Gastrocnemius medialis (tissue), 4 donors: ENCODE measurements around the gene BATF2. TPM values are rescaled to one million over a fixed set of nuclear protein-coding genes. Genes with fewer than 3 reads are reported as not detected.
A peak's percentile ranks its signal among the peaks of the same experiment; 100 is the strongest.
"Not testable (repeated sequence)": the region's sequence is repeated elsewhere in the genome, so short reads cannot be mapped to it uniquely, and the experiment has no call there.

Experiments
- ATAC-seq, 2 donors: fragments of 150-250 bp; one replicate each; pipeline ENCODE4 v1.9.1; 2016
- DNase-seq, 2 donors: peaks; one replicate each; pipeline ENCODE4 v3.0.0-alpha.2; 2019
- H3K27ac ChIP-seq, 4 donors: fragments of 200-600 bp; sonication (generic); 1 replicate in 1 of 4; 2 replicates in 3 of 4; pipeline ENCODE4 v1.5.1; 2016 to 2018; ENCODE audit warnings: mild to moderate bottlenecking in 2 of 4, moderate library complexity in 1 of 4
- H3K27me3 ChIP-seq, 3 donors: fragments of 200-600 bp; sonication (generic) in 2 of 3; 1 replicate in 1 of 3; 2 replicates in 2 of 3; pipeline versions ENCODE4 v1.5.1 to v1.6.0; 2016 to 2019; ENCODE audit warnings: mild to moderate bottlenecking in 1 of 3, moderate library complexity in 1 of 3
- H3K36me3 ChIP-seq, 2 donors: fragments of 200-600 bp; sonication (generic) in 1 of 2; one replicate each; pipeline ENCODE4 v1.5.1; 2017 to 2018
- H3K4me1 ChIP-seq, 2 donors: fragments of 200-600 bp; sonication (generic) in 1 of 2; one replicate each; pipeline ENCODE4 v1.5.1; 2016 to 2017; ENCODE audit warnings: mild to moderate bottlenecking in 2 of 2
- H3K4me3 ChIP-seq, 4 donors: fragments of 200-600 bp; sonication (generic) in 3 of 4; 1 replicate in 1 of 4; 2 replicates in 3 of 4; pipeline ENCODE4 v1.5.1; 2016 to 2019; ENCODE audit warnings: mild to moderate bottlenecking in 2 of 4
- H3K9me3 ChIP-seq, 3 donors: fragments of 200-600 bp; sonication (generic) in 2 of 3; 1 replicate in 1 of 3; 2 replicates in 2 of 3; pipeline ENCODE4 v1.5.1; 2016 to 2019
- CTCF ChIP-seq, 5 experiments: fragments of 450-650 bp in 3 of 5; fragments of 200-600 bp in 2 of 5; sonication (generic) in 2 of 5; IDR thresholded peaks in 4 of 5; conservative IDR thresholded peaks in 1 of 5; 1 replicate in 4 of 5; 2 replicates in 1 of 5; pipeline ENCODE4 v1.5.1; 2016 to 2019; ENCODE audit warnings: antibody characterized with exemption in 5 of 5, mild to moderate bottlenecking in 3 of 5, moderate library complexity in 3 of 5
- POLR2A ChIP-seq, 2 donors: fragments of 450-650 bp; IDR thresholded peaks; one replicate each; pipeline ENCODE4 v1.6.1; 2017; ENCODE audit warnings: antibody characterized with exemption in 2 of 2, mild to moderate bottlenecking in 2 of 2, moderate library complexity in 2 of 2
- in situ Hi-C, 4 donors: fragments of 200-750 bp; cut with MboI; loops; one replicate each; pipeline versions ENCODE4 v1.15.0 to v1.8.0; 2017; ENCODE audit warnings: low sequenced_read_pairs in 4 of 4
- intact Hi-C: fragments of 100-400 bp; cut with DNase I; formaldehyde crosslinking; loops from one replicate; pipeline ENCODE4 v1.15.1; 2023; ENCODE audit warnings: low total_unique reads
- total RNA-seq, 4 donors: library from RNA; depleted of rRNA; stranded (reverse); fragments of >200 nt; gene quantifications; one replicate each; pipeline versions ENCODE4 v1.1.0 to v1.2.3, GENCODE V29; 2016

BATF2 gene
- total RNA-seq, 4 donors from 2014 or later = 0.97 to 3.3 (median 2.3) TPM

GRCh38 chr11:65026810-65027209, 30.0 kb upstream of the BATF2 start:
- Histone ChIP-seq H3K9me3 (no peaks in the 10 kb centered on the region), H3K4me3 (peak overlapping the region; percentile 61 to 73 (median 70)), H3K4me1 (peaks cover 12 to 13% of the 10 kb centered on the region in 2 donors), H3K27me3 (no peaks in the 10 kb centered on the region), H3K27ac (peak overlapping the region; percentile 83 to 94 (median 89)), H3K36me3 (peaks cover 0 to 11% of the 10 kb centered on the region in 2 donors)
- TF ChIP-seq CTCF (IDR thresholded peaks at IDR 0.05 in 4 of 5, conservative IDR thresholded peaks at IDR 0.05 in 1 of 5) = no peak
- TF ChIP-seq POLR2A (IDR thresholded peaks at IDR 0.05) = no peak
- in situ Hi-C loops = loop anchor here in 2 of 4 donors (5.0 to 10.0 kb wide), 2 partner anchors 102 to 110 kb away; partner anchors contain the start of genes ATG2A (in 1 of the 2) and PPP2R5B (in 1 of the 2)
- intact Hi-C loops = loop anchor here (1.0 to 5.0 kb wide), 8 partner anchors 13 to 890 kb away; partner anchors contain the start of genes ARL2, ATG2A, C11orf68 and CDCA5
- DNase-seq (no peak), ATAC-seq (no peak)

DNA sequence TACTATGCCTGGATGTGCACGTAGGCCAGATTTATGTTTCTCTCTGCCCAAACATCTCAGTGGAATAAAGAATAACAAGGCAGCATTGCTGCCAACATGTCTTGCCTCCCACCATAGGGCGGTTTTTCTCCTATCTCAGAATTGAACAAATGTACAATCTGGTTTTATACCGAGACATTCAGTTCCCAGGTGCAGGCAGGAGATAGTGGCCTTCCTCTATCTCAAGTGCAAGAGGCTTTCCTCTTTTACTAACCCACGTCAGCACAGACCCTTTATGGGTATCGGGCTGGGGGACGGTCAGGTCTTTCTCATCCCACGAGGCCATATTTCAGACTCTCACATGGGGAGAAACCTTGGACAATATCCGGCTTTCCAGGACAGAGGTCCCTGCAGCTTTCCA, 26.7 kb upstream of the BATF2 start:
- H3K27ac ChIP-seq, intact Hi-C loops, H3K27me3 ChIP-seq, H3K4me3 ChIP-seq, DNase-seq, H3K9me3 ChIP-seq, ATAC-seq: not testable (repeated sequence)
- H3K36me3 ChIP-seq = peaks cover 0 to 37% of the 10 kb centered on the region in 2 donors
- in situ Hi-C loops = loop anchor here in 1 of 4 donors (10.0 kb wide), 1 partner anchor 99 kb away; the partner anchor contains the start of gene PPP2R5B
- peaks cover 10 to 11% of the 10 kb centered on the region in 2 donors for H3K4me1 ChIP-seq

DNA sequence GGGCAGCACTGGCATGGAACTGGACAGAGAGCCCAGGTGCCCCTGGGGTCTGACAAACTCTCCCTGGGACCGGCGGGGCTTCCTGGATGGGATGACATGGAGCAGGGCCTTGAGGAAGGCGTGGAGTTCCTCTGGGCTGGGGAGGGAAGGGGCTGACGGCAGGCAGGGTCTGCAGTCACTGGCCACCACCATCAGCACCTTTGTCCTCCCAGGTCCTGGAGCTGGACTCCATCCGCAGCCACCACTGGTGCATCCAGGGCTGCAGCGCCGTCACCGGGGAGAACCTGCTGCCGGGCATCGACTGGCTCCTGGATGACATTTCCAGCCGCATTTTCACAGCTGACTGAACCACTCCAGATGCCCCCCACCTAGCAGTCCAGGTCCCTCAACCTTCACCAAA, 24.7 kb upstream of the BATF2 start:
- H3K4me1 ChIP-seq = no peaks in the 10 kb centered on the region
- no peak for DNase-seq

GRCh38 chr11:65021003-65021402, 24.2 kb upstream of the BATF2 start:
- H3K9me3 ChIP-seq = no peaks in the 10 kb centered on the region
- in situ Hi-C loops (loop anchor here in 1 of 4 donors (10.0 kb wide), 1 partner anchor 96 kb away; the partner anchor contains the start of gene PPP2R5B), intact Hi-C loops (loop anchor here (2.0 kb wide), 1 partner anchor 36 kb away; no protein-coding TSS in a partner anchor)
- H3K36me3 ChIP-seq = peaks cover 0 to 45% of the 10 kb centered on the region in 2 donors
- no peaks in the 10 kb centered on the region for H3K4me1 ChIP-seq
- ATAC-seq (no peak), DNase-seq (no peak)
- H3K4me3 ChIP-seq = no peak overlapping the region
- no peaks in the 10 kb centered on the region for H3K27me3 ChIP-seq
- H3K27ac ChIP-seq = no peak overlapping the region
- TF ChIP-seq POLR2A (IDR thresholded peaks at IDR 0.05) = no peak
- no peak for TF ChIP-seq CTCF (IDR thresholded peaks at IDR 0.05 in 4 of 5, conservative IDR thresholded peaks at IDR 0.05 in 1 of 5)

More for the DNA sequence above, 24.7 kb upstream of the BATF2 start:
- Histone ChIP-seq H3K27ac (no peak overlapping the region), H3K9me3 (no peaks in the 10 kb centered on the region), H3K4me3 (no peak overlapping the region), H3K27me3 (no peaks in the 10 kb centered on the region), H3K36me3 (peaks cover 0 to 45% of the 10 kb centered on the region in 2 donors)
- in situ Hi-C loops (loop anchor here in 1 of 4 donors (10.0 kb wide), 1 partner anchor 97 kb away; the partner anchor contains the start of gene PPP2R5B), intact Hi-C loops (loop anchor here (2.0 kb wide), 1 partner anchor 35 kb away; no protein-coding TSS in a partner anchor)
- TF ChIP-seq CTCF (IDR thresholded peaks at IDR 0.05 in 4 of 5, conservative IDR thresholded peaks at IDR 0.05 in 1 of 5) (no peak), POLR2A (IDR thresholded peaks at IDR 0.05) (no peak)
- no peak for ATAC-seq

- DNase-seq = no peak
- H3K4me1 ChIP-seq = peaks cover 7 to 11% of the 10 kb centered on the region in 2 donors
- no peak overlapping the region for H3K4me3 ChIP-seq
- intact Hi-C loops (loop anchor here (2.0 kb wide), 1 partner anchor 37 kb away; no protein-coding TSS in a partner anchor), in situ Hi-C loops (loop anchor here in 1 of 4 donors (10.0 kb wide), 1 partner anchor 95 kb away; the partner anchor contains the start of gene PPP2R5B)
- ATAC-seq = no peak
- H3K9me3 ChIP-seq = no peaks in the 10 kb centered on the region
- TF ChIP-seq CTCF (IDR thresholded peaks at IDR 0.05 in 4 of 5, conservative IDR thresholded peaks at IDR 0.05 in 1 of 5) (no peak), POLR2A (IDR thresholded peaks at IDR 0.05) (no peak)
- no peak overlapping the region for H3K27ac ChIP-seq
- H3K36me3 ChIP-seq = peaks cover 0 to 45% of the 10 kb centered on the region in 2 donors
- no peaks in the 10 kb centered on the region for H3K27me3 ChIP-seq
Observed at GRCh38 chr11:65019824-65020223, 23.1 kb upstream of the BATF2 start.
